IMR-90 (cell line): Measurements from ENCODE around the gene ADCY9. TPM values are rescaled to one million over a fixed set of nuclear protein-coding genes. Genes with fewer than 3 reads are reported as not detected.

ENCODE experiments used
- ATAC-seq: fragments of 200-7000 bp; cut with Tn5 transposase; 2 replicates; pipeline ENCODE4 v1.9.1; 2020; ENCODE audit warnings: low read depth, mild to moderate bottlenecking, moderate library complexity
- BruUV-seq: library from RNA; stranded (reverse); fragments of 400-500 nt; replicated peaks from 2 replicates; lab custom pipeline; 2021; lab: Mats Ljungman, UMichigan
- CTCF ChIA-PET: fragments of 300-600 bp; formaldehyde crosslinking; extraction: SDS; loops from one replicate; lab custom pipeline; 2021; ENCODE audit warnings: antibody characterized with exemption; lab: Yijun Ruan, JAX
- POLR2A ChIA-PET: fragments of 300-600 bp; sonication (Branson Sonifier 250); formaldehyde crosslinking; loops from one replicate; lab custom pipeline; 2022; ENCODE audit warnings: antibody characterized with exemption; ENCODE audit not compliant: unreplicated experiment; lab: Charles Lee
- DNase-seq: peaks from one replicate; pipeline ENCODE4 v3.0.0; 2013
- H2AFZ ChIP-seq: replicated peaks from 2 replicates; pipeline ENCODE3; 2013; ENCODE audit warnings: low read length, mild to moderate bottlenecking; ENCODE audit not compliant: poor library complexity
- H2AK5ac ChIP-seq: 2 replicates; pipeline ENCODE4 v1.6.1; 2013; ENCODE audit warnings: low read depth, low read length, inconsistent platforms
- H2AK9ac ChIP-seq: replicated peaks from 2 replicates; pipeline ENCODE3; 2013; ENCODE audit warnings: mild to moderate bottlenecking, low read depth, low read length, moderate library complexity; ENCODE audit not compliant: poor library complexity
- H2BK120ac ChIP-seq: 2 replicates; pipeline ENCODE4 v1.6.1; 2013; ENCODE audit warnings: low read depth, low read length, inconsistent platforms
- H2BK15ac ChIP-seq: 3 replicates; pipeline ENCODE4 v1.6.1; 2013; ENCODE audit warnings: low read depth, low read length, inconsistent platforms
- H2BK20ac ChIP-seq: 2 replicates; pipeline ENCODE4 v1.6.1; 2013; ENCODE audit warnings: low read depth, mild to moderate bottlenecking, inconsistent platforms, low read length, moderate library complexity
- H2BK5ac ChIP-seq: 2 replicates; pipeline ENCODE4 v1.6.1; 2013; ENCODE audit warnings: mild to moderate bottlenecking, low read depth, low read length, inconsistent platforms; ENCODE audit not compliant: poor library complexity, severe bottlenecking
- H3K14ac ChIP-seq: replicated peaks from 2 replicates; pipeline ENCODE4 v1.6.1; 2013; ENCODE audit warnings: low read depth, low read length, inconsistent platforms
- H3K18ac ChIP-seq: 2 replicates; pipeline ENCODE4 v1.6.1; 2013; ENCODE audit warnings: low read depth, low read length, control low read depth
- H3K23ac ChIP-seq: 2 replicates; pipeline ENCODE4 v1.6.1; 2013; ENCODE audit warnings: low read depth, low read length, inconsistent platforms
- H3K27ac ChIP-seq: 2 replicates; pipeline ENCODE4 v1.5.1; 2013; ENCODE audit warnings: mild to moderate bottlenecking, control low read depth, low read length; ENCODE audit not compliant: insufficient read depth
- H3K27me3 ChIP-seq: 2 replicates; pipeline ENCODE4 v1.6.1; 2013; ENCODE audit warnings: low read length; ENCODE audit not compliant: control insufficient read depth, insufficient read depth
- H3K36me3 ChIP-seq: 2 replicates; pipeline ENCODE4 v1.6.1; 2013; ENCODE audit warnings: low read length, mixed read lengths; ENCODE audit not compliant: control insufficient read depth, insufficient read depth
- H3K4ac ChIP-seq: 2 replicates; pipeline ENCODE4 v1.6.1; 2013; ENCODE audit warnings: low read depth, low read length, inconsistent platforms
- H3K4me1 ChIP-seq: 2 replicates; pipeline ENCODE4 v1.6.1; 2013; ENCODE audit warnings: low read length, mixed read lengths; ENCODE audit not compliant: control insufficient read depth, insufficient read depth
- H3K4me2 ChIP-seq: 2 replicates; pipeline ENCODE4 v1.6.1; 2013; ENCODE audit warnings: low read depth, mild to moderate bottlenecking, control low read depth, low read length, moderate library complexity
- H3K4me3 ChIP-seq: 2 replicates; pipeline ENCODE4 v1.5.1; 2013; ENCODE audit warnings: low read depth, mild to moderate bottlenecking, control low read depth, low read length, moderate library complexity; ENCODE audit not compliant: insufficient read depth
- H3K56ac ChIP-seq: 2 replicates; pipeline ENCODE4 v1.6.1; 2013; ENCODE audit warnings: low read length, inconsistent platforms; ENCODE audit not compliant: insufficient read depth; ENCODE audit errors: extremely low read depth
- H3K79me1 ChIP-seq, 2 experiments: 2 replicates each; pipeline ENCODE4 v1.6.1; 2013; ENCODE audit warnings: low read length in 2 of 2, inconsistent platforms in 1 of 2, low read depth in 1 of 2
- H3K9ac ChIP-seq: 2 replicates; pipeline ENCODE4 v1.6.1; 2013; ENCODE audit warnings: low read depth, low read length, control low read depth
- H3K9me1 ChIP-seq: 2 replicates; pipeline ENCODE4 v1.6.1; 2013; ENCODE audit warnings: low read length, inconsistent platforms; ENCODE audit not compliant: insufficient read depth
- H3K9me3 ChIP-seq: 2 replicates; pipeline ENCODE4 v1.6.1; 2013; ENCODE audit warnings: low read length; ENCODE audit not compliant: control insufficient read depth, insufficient read depth
- H4K20me1 ChIP-seq: 2 replicates; pipeline ENCODE4 v1.6.1; 2013; ENCODE audit warnings: low read length, inconsistent platforms; ENCODE audit not compliant: insufficient read depth
- H4K5ac ChIP-seq: 2 replicates; pipeline ENCODE4 v1.6.1; 2013; ENCODE audit warnings: mild to moderate bottlenecking, low read depth, low read length, control low read depth
- H4K8ac ChIP-seq, 2 experiments: 2 replicates each; pipeline ENCODE4 v1.6.1; 2013; ENCODE audit warnings: low read depth in 2 of 2, low read length in 2 of 2, control low read depth in 1 of 2, inconsistent platforms in 1 of 2
- H4K91ac ChIP-seq: 2 replicates; pipeline ENCODE4 v1.6.1; 2013; ENCODE audit warnings: low read depth, low read length, inconsistent platforms; ENCODE audit not compliant: insufficient read depth
- BHLHE40 ChIP-seq: fragments of 150-350 bp; IDR thresholded peaks from 2 replicates; pipeline ENCODE4 v1.6.1; 2016; ENCODE audit warnings: mild to moderate bottlenecking, low read depth, low read length
- CEBPB ChIP-seq: IDR thresholded peaks from 2 replicates; pipeline ENCODE4 v1.6.1; 2012; ENCODE audit warnings: low read depth, low read length, improper control_type of control experiment
- WGBS, 2 experiments: methylation state at CpG; one replicate each; pipeline versions ENCODE4 v1.1.5 to v1.1.7; 2013; ENCODE audit warnings: missing lambda C conversion rate in 2 of 2; ENCODE audit not compliant: insufficient read length in 1 of 2; ENCODE audit errors: extremely low coverage in 2 of 2; 5-methylcytosine and 5-hydroxymethylcytosine counted together
- dilution Hi-C: fragments of 300-500 bp; cut with HindIII; formaldehyde crosslinking; loops from one replicate; pipeline ENCODE4 v1.14.3; 2018; ENCODE audit warnings: low sequenced_read_pairs; ENCODE audit not compliant: unreplicated experiment
- in situ Hi-C: fragments of 300-500 bp; cut with MboI; formaldehyde crosslinking; loops from 3 replicates; pipeline ENCODE4 v1.14.3; 2019; ENCODE audit warnings: low sequenced_read_pairs, inconsistent platforms, mixed read lengths
- intact Hi-C: fragments of 100-400 bp; cut with micrococcal nuclease; formaldehyde crosslinking; loops from 2 replicates; pipeline ENCODE4 v1.10.0; 2022
- polyA plus RNA-seq, 3 experiments: library from polyadenylated mRNA; depleted of rRNA; stranded (reverse); fragments of >200 nt; gene quantifications; 2 replicates each; pipeline ENCODE4 v1.2.3, GENCODE V29; 2012; ENCODE audit warnings: low replicate concordance in 1 of 3
- total RNA-seq: library from RNA; depleted of rRNA; stranded (reverse); fragments of >200 nt; gene quantifications from 2 replicates; pipeline ENCODE4 v1.2.3, GENCODE V29; 2012

ADCY9 gene
- total and polyA plus RNA-seq, 2 of the 4 experiments (the other 2 are of a cell fraction), result 5.4 to 12.5 TPM

DNA sequence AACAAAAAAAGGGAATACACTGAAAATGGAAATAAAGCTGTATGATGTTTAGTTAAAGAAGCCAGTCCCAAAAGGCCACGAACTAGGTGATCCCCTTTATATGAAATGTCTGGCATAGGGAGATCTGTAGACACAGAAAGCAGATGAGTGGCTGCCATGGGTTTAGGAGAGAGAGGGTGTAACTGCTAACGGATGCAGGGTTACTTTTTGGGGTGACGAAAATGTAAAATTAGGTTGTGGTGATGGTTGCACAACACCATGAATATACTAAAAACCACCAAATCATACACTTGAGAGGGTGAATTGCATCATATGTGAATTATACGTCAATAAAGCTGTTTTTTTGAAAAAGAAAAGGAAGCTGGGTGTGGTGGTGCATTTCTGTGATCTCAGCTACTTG lies 99.6 kb downstream of the ADCY9 start:
- H3K9me3 ChIP-seq, result no peaks in the 10 kb centered on the region
- H3K9me1 ChIP-seq, result peaks cover 27% of the 10 kb centered on the region
- H4K5ac ChIP-seq, result no peak overlapping the region
- H2BK15ac ChIP-seq, result peak overlapping the region; percentile 72; the same call in 1 of the 3 replicates
- H4K8ac ChIP-seq, result peak overlapping the region in 1 of 2 experiments; percentile 69; a peak in 2 of 4 replicates
- BruUV-seq, result no TSS peak
- TF ChIP-seq BHLHE40 (no peak), CEBPB (peak; percentile 82)
- H4K91ac ChIP-seq, result peak overlapping the region; percentile 77
- H2AK9ac ChIP-seq, result peak overlapping the region; percentile 71
- H3K79me1 ChIP-seq, result peaks cover 35 to 76% of the 10 kb centered on the region in 2 experiments
- peak overlapping the region; percentile 53 for H2BK5ac ChIP-seq
- no peak overlapping the region for H2AFZ ChIP-seq
- H3K18ac ChIP-seq, result no peak overlapping the region
- peak overlapping the region; percentile 20; the same call in 1 of the 2 replicates for H3K27ac ChIP-seq
- peak overlapping the region; percentile 71 for H2BK120ac ChIP-seq
- in situ Hi-C loops (no loop called here), dilution Hi-C loops (no loop called here), intact Hi-C loops (no loop called here)
- DNase-seq (peak; percentile 30), ATAC-seq (no peak)
- peak overlapping the region; percentile 83 for H3K14ac ChIP-seq
- H3K4me3 ChIP-seq, result no peak overlapping the region
- 100% methylated on average over 1 of the region's 4 CpGs; no CpG with 5 or more reads in 1 of the 2 experiments for WGBS, 2 experiments
- H3K23ac ChIP-seq, result no peak overlapping the region
- H4K20me1 ChIP-seq, result no peaks in the 10 kb centered on the region
- H2AK5ac ChIP-seq, result peak overlapping the region; percentile 77; the same call in 1 of the 2 replicates
- ChIA-PET CTCF (interaction anchor here (1.0 kb wide), 1 partner anchor 237 kb away, joined by 3 read pairs; no protein-coding TSS in a partner anchor), POLR2A (no interaction called here)
- H3K4me1 ChIP-seq, result peaks cover 31% of the 10 kb centered on the region
- H2BK20ac ChIP-seq, result peak overlapping the region; percentile 85
- no peaks in the 10 kb centered on the region for H3K36me3 ChIP-seq
- peak overlapping the region; percentile 85 for H3K4ac ChIP-seq
- H3K9ac ChIP-seq, result no peak overlapping the region
- no peak overlapping the region; the same call in 1 of the 2 replicates for H3K4me2 ChIP-seq
- no peak overlapping the region for H3K56ac ChIP-seq
- H3K27me3 ChIP-seq, result no peaks in the 10 kb centered on the region
